Activated CD8-positive, alpha-beta memory T cell treated with anti-CD3 and anti-CD28 coated beads, Interleukin-2, amount 50 U/mL, for 1 hour (primary cell): ENCODE data around the gene MS4A10.

Experiments used
- DNase-seq: peaks from one replicate; pipeline ENCODE4 v3.0.0-alpha.2; 2020; ENCODE audit errors: extremely low read depth

Gene MS4A10

DNA sequence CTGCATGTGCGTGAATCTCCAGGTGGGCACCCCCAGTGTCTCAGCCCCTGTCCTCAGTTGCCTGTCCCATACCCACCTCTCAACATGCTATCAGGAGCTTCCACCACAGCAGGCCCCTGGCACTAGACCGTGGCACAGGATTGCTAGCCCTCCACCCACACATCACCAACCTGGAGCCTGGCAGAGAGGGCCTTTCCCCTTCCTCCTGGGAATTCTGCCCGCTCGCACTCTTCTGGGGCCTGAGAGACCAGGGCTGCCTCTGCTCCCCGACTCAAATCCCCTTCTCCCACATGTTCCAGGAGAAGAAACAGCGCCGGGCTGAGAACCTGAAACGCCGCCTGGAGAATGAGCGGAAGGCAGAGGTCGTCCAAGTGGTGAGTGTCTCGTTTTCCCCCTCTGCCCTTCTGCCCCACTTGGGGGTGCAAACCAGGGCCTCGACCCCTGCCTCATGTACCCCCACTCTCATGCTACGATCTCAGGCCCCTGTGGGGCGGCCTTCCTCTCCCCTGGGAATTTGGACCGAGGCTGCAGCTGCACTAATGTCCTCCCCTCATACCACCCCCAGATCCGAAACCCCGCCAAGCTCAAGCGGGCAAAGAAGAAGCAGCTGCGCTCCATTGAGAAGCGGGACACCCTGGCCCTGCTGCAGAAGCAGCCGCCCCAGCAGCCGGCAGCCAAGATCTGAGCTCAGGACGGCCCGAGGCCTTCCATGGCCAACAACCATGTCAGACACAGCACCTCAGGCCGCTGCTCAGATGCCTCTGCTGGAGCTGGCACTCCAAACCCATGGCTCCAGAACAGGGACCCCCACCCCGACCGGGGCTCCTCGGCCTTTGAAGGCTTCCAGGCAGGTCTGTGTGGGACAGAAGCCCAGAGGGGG lies 64.7 kb downstream of the MS4A10 start:
- DNase-seq = no peak
